Measurements from ENCODE around the gene ZNF799. TPM values are rescaled to one million over a fixed set of nuclear protein-coding genes. Genes with fewer than 3 reads are reported as not detected.
"Not testable (repeated sequence)": the region's sequence is repeated elsewhere in the genome, so short reads cannot be mapped to it uniquely, and the experiment has no call there.

The ZNF799 gene
- total RNA-seq, 1 donor from 2014 or later, result 4.6 TPM

GRCh38 chr19:12364391-12365235 is 36.5 kb downstream of the ZNF799 start:
- DNase-seq (ENCODE audit: low read depth in 2 of 2), result peak in 1 of 2 donors; percentile 5

DNA sequence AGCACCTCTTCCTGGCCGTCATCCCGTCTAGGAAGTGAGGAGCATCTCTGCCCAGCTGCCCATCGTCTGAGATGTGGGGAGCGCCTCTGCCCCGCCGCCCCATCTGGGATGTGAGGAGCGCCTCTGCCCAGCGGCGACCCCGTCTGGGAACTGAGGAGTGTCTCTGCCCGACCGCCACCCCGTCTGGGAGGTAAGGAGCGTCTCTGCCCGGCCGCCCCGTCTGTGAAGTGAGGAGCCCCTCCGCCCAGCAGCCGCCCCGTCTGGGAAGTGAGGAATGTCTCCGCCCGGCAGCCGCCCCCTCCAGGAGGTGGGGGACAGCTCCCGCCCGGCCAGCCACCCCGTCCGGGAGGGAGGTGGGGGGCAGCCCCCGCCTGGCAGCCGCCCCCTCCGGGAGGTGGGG is 38.8 kb downstream of the ZNF799 start:
- DNase-seq (ENCODE audit: low read depth in 2 of 2), result not testable (repeated sequence)

- DNase-seq (ENCODE audit: low read depth in 2 of 2), result no peak
Observed at GRCh38 chr19:12353375-12353774, 47.7 kb downstream of the ZNF799 start.

DNA sequence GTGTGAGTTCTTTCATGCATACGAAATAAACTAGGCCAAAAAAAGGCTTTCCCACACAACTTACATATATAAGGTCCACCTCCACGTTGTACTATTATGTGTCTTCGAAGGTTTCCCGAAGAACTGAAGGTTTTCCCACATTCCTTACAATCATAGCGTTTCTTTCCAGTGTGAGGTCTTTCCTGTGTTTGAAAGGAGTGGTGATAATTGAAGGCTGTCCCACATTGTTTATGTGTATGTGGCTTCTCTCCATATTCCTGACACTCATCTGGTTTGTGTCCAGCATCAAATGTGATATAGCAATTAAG is 50.2 kb downstream of the ZNF799 start:
- no peak for DNase-seq (ENCODE audit: low read depth in 2 of 2)

DNA sequence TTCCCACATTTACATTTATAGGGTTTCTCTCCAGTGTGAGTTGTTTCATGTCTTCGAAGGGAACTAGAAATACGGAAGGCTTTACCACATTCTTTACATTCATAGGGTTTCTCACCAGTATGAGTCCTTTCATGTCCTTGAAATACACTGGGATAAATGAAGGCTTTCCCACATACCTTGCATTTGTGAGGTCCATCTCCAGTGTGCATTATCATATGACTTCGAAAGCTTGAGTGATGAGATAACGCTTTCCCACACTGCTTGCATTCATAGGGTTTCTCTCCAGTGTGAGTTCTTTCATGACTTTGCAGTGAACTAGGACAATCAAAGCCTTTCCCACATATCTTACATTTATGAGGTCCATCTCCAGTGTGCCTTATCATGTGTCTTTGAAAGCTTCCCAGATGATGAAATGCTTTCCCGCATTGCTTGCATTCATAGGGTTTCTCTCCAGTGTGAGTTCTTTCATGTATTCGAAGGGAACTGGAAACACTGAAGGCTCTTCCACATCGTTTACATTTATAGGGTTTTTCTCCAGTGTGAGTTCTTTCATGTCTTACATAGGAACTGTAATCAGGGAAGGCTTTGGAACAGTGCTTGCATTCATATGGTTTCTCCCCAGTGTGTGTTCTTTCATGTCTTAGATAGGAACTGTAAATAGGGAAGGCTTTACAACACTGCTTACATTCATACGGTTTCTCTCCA is 50.7 kb downstream of the ZNF799 start:
- no peak for DNase-seq (ENCODE audit: low read depth in 2 of 2)

- no peak for DNase-seq (ENCODE audit: low read depth in 2 of 2)
Observed at GRCh38 chr19:12346896-12347295, 54.2 kb downstream of the ZNF799 start.

- no peak for DNase-seq (ENCODE audit: low read depth in 2 of 2)
Observed at GRCh38 chr19:12345197-12345596, 55.9 kb downstream of the ZNF799 start.

Other genes starting within 250 kb of the ZNF799 start
- 8.3 and 9.2 TPM in 2 replicates for gene ZNF625, start 244.5 kb downstream of the ZNF799 start, total RNA-seq
- 3.7 and 5.1 TPM in 2 replicates for gene ZNF136, start 238.2 kb downstream of the ZNF799 start, total RNA-seq
- gene ZNF44, start 106.4 kb downstream of the ZNF799 start, total RNA-seq, result 3.9 and 4.8 TPM in 2 replicates
- gene ZNF563, start 67.6 kb downstream of the ZNF799 start, total RNA-seq, result 1.9 and 2.5 TPM in 2 replicates
- gene ZNF442, start 35.6 kb downstream of the ZNF799 start, total RNA-seq, result 1.3 and 1.4 TPM in 2 replicates
- gene ZNF443, start 39.8 kb upstream of the ZNF799 start, total RNA-seq, result 4.5 and 6.7 TPM in 2 replicates
- 3.1 and 3.5 TPM in 2 replicates for gene ZNF709, start 83.5 kb upstream of the ZNF799 start, total RNA-seq
- 6.5 and 8.6 TPM in 2 replicates for gene ZNF564, start 150.2 kb upstream of the ZNF799 start, total RNA-seq
- gene ZNF490, start 209.5 kb upstream of the ZNF799 start, total RNA-seq, result 6.5 and 6.8 TPM in 2 replicates
- gene ZNF791, start 209.6 kb upstream of the ZNF799 start, total RNA-seq, result 10.4 and 11.2 TPM in 2 replicates

Measured in dermis microvascular lymphatic vessel endothelial cell (primary cell).